HepG2 (cell line): ENCODE data around the gene NISCH. TPM values are rescaled to one million over a fixed set of nuclear protein-coding genes. Genes with fewer than 3 reads are reported as not detected.
A peak's percentile ranks its signal among the peaks of the same experiment; 100 is the strongest.

ENCODE experiments used
- ETS1 ChIP-seq: sonication (generic); formaldehyde crosslinking; IDR thresholded peaks from 2 replicates; pipeline ENCODE4 v1.4.0; 2020; ENCODE audit warnings: missing genetic modification reagents
- GMEB1 ChIP-seq: sonication (generic); formaldehyde crosslinking; IDR thresholded peaks from 2 replicates; pipeline ENCODE4 v1.5.1; 2020; ENCODE audit warnings: missing genetic modification reagents, mild to moderate bottlenecking, borderline replicate concordance
- LCORL ChIP-seq, 2 experiments: fragments of 450-650 bp in 1 of 2; sonication (generic) in 1 of 2; formaldehyde crosslinking in 1 of 2; IDR thresholded peaks; 2 replicates each; pipeline versions ENCODE4 v1.5.0 to v1.6.1; 2017 to 2020; ENCODE audit warnings: antibody characterized with exemption in 1 of 2, missing genetic modification reagents in 1 of 2
- NFE2L1 ChIP-seq: sonication (generic); formaldehyde crosslinking; IDR thresholded peaks from 2 replicates; pipeline ENCODE4 v1.4.0; 2020; ENCODE audit warnings: missing genetic modification reagents, mild to moderate bottlenecking, borderline replicate concordance
- SP5 ChIP-seq: IDR thresholded peaks from 2 replicates; pipeline ENCODE4 v1.6.1; 2016; ENCODE audit warnings: low read depth, borderline replicate concordance
- ZMYM2 ChIP-seq: sonication (generic); formaldehyde crosslinking; IDR thresholded peaks from 2 replicates; pipeline ENCODE4 v1.8.0; 2022; ENCODE audit warnings: mild to moderate bottlenecking, missing genetic modification reagents
- ZNF260 ChIP-seq: sonication (generic); formaldehyde crosslinking; IDR thresholded peaks from 2 replicates; pipeline ENCODE4 v1.4.0; 2020; ENCODE audit warnings: missing genetic modification reagents, low read depth, mild to moderate bottlenecking, borderline replicate concordance
- ZNF7 ChIP-seq: IDR thresholded peaks from 2 replicates; pipeline ENCODE4 v1.6.1; 2016; ENCODE audit warnings: missing biosample characterization, missing genetic modification reagents
- polyA plus RNA-seq, 8 experiments: library from polyadenylated mRNA; depleted of rRNA in 3 of 8; stranded (reverse) in 7 of 8; unstranded in 1 of 8; fragments of >200 nt; fragmentation: Illumina TruSeq in 4 of 8; extraction: Trizol in 4 of 8; gene quantifications; 2 replicates each; pipeline versions ENCODE4 v1.2.1 to v1.2.3, GENCODE V29; 2011 to 2016; ENCODE audit warnings: low read depth in 4 of 8, missing spikeins in 1 of 8, mixed read lengths in 1 of 8; ENCODE audit not compliant: insufficient read depth in 1 of 8
- total RNA-seq, 5 experiments: library from RNA; depleted of rRNA; stranded (reverse); fragments of >200 nt; fragmentation: Illumina TruSeq; extraction: Trizol; gene quantifications; 2 replicates each; pipeline ENCODE4 v1.2.3, GENCODE V29; 2016; ENCODE audit warnings: low read depth in 1 of 5
- TF ChIP-seq, protein P1 (sequence below), 2 experiments: fragments of 450-650 bp in 1 of 2; sonication (generic) in 1 of 2; formaldehyde crosslinking in 1 of 2; IDR thresholded peaks; 2 replicates each; pipeline versions ENCODE4 v1.6.1 to v1.8.0; 2016 to 2022; ENCODE audit warnings: antibody characterized with exemption in 1 of 2, mild to moderate bottlenecking in 1 of 2, missing genetic modification reagents in 1 of 2
- TF ChIP-seq, protein P2 (sequence below): sonication (generic); formaldehyde crosslinking; IDR thresholded peaks from 2 replicates; pipeline ENCODE4 v1.4.0; 2020; ENCODE audit warnings: missing genetic modification reagents
- TF ChIP-seq, protein P3 (sequence below): sonication (generic); formaldehyde crosslinking; IDR thresholded peaks from 2 replicates; pipeline ENCODE4 v1.8.0; 2022; ENCODE audit warnings: low read depth, missing genetic modification reagents

The NISCH gene
- total and polyA plus RNA-seq, 2 of the 13 experiments (the other 11 are each of a cell fraction or from before 2014, with no cell fraction given): 27.0 to 47.6 TPM

DNA sequence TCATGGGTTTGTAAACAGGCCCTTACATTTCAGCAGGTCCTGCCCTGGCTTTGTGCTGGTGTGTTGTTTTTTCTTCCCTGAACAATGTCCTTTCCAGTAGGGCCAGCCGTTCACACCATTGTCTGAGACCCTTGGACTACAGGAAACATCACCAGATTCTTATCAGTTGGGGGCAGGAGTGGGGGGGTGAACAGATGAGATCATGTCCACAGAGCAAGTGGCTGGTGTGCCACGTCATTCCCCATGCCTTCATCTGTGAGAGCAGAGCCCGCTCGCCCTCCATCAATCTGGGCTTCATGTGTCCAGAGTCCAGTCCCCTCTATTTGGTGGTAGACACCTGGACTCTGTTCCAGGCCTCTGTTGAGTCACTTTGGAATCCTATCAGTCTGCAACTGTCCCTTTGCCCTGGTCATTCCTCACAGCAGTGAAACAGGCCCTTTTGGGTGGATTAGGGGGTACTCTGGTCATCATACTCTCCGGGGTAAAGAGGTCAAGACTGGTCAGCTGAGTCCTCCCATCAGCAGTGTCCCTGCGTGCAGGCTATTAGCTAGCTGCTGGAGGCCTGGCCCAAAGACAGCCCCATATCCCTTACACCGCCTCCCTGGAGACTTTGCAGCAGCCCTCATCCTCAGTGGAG, 25.5 kb upstream of the NISCH start (continued):
- TF ChIP-seq, protein P1, sequence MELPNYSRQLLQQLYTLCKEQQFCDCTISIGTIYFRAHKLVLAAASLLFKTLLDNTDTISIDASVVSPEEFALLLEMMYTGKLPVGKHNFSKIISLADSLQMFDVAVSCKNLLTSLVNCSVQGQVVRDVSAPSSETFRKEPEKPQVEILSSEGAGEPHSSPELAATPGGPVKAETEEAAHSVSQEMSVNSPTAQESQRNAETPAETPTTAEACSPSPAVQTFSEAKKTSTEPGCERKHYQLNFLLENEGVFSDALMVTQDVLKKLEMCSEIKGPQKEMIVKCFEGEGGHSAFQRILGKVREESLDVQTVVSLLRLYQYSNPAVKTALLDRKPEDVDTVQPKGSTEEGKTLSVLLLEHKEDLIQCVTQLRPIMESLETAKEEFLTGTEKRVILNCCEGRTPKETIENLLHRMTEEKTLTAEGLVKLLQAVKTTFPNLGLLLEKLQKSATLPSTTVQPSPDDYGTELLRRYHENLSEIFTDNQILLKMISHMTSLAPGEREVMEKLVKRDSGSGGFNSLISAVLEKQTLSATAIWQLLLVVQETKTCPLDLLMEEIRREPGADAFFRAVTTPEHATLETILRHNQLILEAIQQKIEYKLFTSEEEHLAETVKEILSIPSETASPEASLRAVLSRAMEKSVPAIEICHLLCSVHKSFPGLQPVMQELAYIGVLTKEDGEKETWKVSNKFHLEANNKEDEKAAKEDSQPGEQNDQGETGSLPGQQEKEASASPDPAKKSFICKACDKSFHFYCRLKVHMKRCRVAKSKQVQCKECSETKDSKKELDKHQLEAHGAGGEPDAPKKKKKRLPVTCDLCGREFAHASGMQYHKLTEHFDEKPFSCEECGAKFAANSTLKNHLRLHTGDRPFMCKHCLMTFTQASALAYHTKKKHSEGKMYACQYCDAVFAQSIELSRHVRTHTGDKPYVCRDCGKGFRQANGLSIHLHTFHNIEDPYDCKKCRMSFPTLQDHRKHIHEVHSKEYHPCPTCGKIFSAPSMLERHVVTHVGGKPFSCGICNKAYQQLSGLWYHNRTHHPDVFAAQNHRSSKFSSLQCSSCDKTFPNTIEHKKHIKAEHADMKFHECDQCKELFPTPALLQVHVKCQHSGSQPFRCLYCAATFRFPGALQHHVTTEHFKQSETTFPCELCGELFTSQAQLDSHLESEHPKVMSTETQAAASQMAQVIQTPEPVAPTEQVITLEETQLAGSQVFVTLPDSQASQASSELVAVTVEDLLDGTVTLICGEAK (IDR thresholded peaks at IDR 0.05): no peak
- TF ChIP-seq, protein P1 (CRISPR knock-in tag; IDR thresholded peaks at IDR 0.05): no peak
- TF ChIP-seq GMEB1 (CRISPR knock-in tag) (peak; percentile 63; the same call in 1 of the 2 replicates), LCORL (IDR thresholded peaks at IDR 0.05) (peak; percentile 72; the same call in 1 of the 2 replicates), LCORL (CRISPR knock-in tag; IDR thresholded peaks at IDR 0.05) (peak; percentile 99), ETS1 (CRISPR knock-in tag) (no peak), SP5 (CRISPR knock-in tag) (peak; percentile 45; the same call in 1 of the 2 replicates), ZMYM2 (CRISPR knock-in tag) (no peak; the same call in 1 of the 2 replicates), ZNF7 (CRISPR knock-in tag) (no peak), ZNF260 (CRISPR knock-in tag) (no peak), NFE2L1 (CRISPR knock-in tag) (no peak)
- TF ChIP-seq, protein P2, sequence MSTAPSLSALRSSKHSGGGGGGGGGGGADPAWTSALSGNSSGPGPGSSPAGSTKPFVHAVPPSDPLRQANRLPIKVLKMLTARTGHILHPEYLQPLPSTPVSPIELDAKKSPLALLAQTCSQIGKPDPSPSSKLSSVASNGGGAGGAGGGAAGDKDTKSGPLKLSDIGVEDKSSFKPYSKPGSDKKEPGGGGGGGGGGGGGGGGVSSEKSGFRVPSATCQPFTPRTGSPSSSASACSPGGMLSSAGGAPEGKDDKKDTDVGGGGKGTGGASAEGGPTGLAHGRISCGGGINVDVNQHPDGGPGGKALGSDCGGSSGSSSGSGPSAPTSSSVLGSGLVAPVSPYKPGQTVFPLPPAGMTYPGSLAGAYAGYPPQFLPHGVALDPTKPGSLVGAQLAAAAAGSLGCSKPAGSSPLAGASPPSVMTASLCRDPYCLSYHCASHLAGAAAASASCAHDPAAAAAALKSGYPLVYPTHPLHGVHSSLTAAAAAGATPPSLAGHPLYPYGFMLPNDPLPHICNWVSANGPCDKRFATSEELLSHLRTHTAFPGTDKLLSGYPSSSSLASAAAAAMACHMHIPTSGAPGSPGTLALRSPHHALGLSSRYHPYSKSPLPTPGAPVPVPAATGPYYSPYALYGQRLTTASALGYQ (CRISPR knock-in tag): peak; percentile 74; the same call in 1 of the 2 replicates
- TF ChIP-seq, protein P3, sequence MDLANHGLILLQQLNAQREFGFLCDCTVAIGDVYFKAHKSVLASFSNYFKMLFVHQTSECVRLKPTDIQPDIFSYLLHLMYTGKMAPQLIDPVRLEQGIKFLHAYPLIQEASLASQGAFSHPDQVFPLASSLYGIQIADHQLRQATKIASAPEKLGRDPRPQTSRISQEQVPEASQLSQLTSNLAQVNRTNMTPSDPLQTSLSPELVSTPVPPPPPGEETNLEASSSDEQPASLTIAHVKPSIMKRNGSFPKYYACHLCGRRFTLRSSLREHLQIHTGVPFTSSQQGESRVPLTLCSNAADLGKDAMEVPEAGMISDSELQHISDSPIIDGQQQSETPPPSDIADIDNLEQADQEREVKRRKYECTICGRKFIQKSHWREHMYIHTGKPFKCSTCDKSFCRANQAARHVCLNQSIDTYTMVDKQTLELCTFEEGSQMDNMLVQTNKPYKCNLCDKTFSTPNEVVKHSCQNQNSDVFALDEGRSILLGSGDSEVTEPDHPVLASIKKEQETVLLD (CRISPR knock-in tag): no peak
